NCI-H146 (cell line): ENCODE results near the gene ANKRD13C.

ENCODE experiments used
- DNase-seq: peaks from one replicate; lab custom pipeline; 2025; lab: John Stamatoyannopoulos, UW

Gene ANKRD13C

DNA sequence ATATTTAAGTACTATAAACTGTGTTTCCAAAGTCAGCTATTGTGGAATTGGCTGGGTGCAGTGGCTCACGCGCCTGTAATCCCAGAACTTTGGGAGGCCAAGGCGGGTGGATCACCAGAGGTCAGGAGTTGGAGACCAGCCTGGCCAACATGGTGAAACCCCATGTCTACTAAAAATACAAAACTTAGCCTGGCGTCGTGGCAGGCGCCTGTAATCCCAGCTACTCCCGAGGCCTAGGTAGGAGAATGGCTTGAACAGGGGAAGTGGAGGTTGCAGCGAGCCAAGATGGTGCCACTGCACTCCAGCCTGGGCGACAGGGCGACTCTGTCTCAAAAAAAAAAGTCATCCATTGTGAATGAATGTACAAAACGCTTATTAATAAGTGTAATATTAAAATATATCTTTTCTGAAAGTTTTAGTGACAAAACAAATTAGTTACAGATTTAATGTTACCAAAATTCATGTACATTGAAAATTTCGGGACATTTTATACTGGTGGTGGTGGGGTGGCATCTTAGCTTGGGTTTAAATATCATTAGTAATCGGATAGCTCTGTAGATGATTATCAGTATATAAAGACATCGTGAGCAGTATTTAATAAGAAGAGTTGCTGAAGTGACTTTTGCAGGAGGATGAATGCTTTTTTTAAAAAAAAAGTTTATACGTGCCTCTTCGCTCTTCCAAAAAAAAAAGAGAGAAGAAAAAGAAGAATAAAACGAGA is 133.8 kb downstream of the ANKRD13C start:
- DNase-seq: no peak

DNA sequence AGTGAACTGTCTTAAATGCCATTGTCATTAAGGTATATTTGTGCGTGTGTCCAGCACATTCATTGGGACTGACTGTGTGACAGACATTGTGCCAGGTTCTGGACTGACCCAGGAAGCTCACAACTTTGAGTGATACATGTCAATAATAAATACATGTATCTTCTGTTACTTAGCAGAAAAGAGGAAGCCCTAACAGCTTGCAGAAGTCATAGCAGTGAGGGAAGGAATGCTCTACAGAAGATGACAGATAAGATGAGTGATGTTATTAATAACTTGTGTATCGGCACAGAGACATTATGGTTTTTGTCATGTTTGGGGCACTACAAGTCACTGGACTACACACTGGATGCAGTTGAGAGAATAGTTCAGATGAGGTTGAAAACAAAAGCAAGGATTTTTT is 134.5 kb downstream of the ANKRD13C start:
- no peak for DNase-seq

DNA sequence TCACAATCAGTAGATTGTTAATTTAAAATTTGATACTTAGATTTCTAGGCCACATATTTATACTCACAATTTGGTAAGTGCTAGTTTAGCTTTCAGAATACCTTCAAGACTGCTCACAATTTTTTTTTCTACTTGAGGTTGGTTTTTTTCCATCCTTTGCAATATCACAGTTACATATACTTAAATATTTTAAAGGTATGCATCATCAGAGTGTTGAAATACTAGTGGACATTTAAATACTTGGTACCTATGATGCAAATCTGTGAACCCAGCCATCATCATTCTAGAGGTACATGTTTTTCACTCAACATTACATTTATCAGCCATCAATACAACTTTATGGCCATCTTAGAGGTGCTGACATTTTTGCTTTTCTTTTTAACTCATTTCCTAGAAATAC is 143.0 kb downstream of the ANKRD13C start:
- DNase-seq: no peak

DNA sequence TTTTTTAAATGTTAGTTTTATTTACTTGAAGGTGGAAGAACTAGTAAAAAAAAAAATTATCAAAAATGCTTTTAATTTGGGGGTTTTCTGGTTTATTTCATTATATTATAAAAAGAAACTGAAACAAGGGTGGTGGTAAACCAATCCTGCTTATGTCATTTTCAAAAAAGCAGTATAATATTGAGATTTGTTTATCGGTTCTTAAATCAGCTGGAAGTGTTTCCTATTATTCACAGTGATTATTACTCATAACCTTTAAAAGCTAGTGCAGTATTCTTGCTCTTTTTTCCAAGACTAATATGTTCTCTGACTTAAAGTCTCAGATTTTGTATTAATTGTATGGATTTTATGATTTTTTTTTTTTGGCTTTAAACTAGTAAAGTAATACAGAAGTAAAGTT is 143.7 kb downstream of the ANKRD13C start:
- DNase-seq: no peak
